ENCODE measurements around the gene MRAS.

DNA sequence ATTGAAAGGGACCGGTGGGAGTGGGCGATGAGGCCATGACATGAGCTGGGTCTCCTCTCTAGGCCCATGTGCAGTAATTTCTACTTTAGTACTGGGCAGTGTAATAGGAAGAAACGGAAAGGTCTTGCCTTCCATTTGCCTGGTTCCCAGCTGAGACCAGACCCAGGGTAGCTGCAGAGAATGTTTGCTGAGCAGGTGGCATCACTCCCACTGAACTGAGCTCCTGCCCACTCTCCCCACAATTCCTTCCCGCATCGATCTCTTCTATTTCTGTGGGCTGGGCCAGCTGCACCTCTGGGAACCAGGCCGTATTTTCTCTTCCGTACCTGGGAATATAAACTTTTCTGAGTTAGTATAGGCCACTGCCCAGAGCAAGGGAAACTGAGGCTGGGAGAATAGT, 101.8 kb downstream of the MRAS start:
- TF ChIP-seq, protein P1, sequence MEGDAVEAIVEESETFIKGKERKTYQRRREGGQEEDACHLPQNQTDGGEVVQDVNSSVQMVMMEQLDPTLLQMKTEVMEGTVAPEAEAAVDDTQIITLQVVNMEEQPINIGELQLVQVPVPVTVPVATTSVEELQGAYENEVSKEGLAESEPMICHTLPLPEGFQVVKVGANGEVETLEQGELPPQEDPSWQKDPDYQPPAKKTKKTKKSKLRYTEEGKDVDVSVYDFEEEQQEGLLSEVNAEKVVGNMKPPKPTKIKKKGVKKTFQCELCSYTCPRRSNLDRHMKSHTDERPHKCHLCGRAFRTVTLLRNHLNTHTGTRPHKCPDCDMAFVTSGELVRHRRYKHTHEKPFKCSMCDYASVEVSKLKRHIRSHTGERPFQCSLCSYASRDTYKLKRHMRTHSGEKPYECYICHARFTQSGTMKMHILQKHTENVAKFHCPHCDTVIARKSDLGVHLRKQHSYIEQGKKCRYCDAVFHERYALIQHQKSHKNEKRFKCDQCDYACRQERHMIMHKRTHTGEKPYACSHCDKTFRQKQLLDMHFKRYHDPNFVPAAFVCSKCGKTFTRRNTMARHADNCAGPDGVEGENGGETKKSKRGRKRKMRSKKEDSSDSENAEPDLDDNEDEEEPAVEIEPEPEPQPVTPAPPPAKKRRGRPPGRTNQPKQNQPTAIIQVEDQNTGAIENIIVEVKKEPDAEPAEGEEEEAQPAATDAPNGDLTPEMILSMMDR (IDR thresholded peaks at IDR 0.05), result no peak
- no peak for TF ChIP-seq POLR2A (IDR thresholded peaks at IDR 0.05)

Measured in gastroesophageal sphincter (tissue), 3 donors.